Panc1 (cell line): ENCODE data around the gene PNMA6E. TPM values are rescaled to one million over a fixed set of nuclear protein-coding genes. Genes with fewer than 3 reads are reported as not detected.

Experiments
- ATAC-seq: fragments of 200-7000 bp; cut with Tn5 transposase; 2 replicates; pipeline ENCODE4 v1.9.1; 2020; ENCODE audit warnings: mild to moderate bottlenecking, moderate library complexity
- BruUV-seq: library from RNA; stranded (reverse); fragments of 400-500 nt; replicated peaks from 2 replicates; lab custom pipeline; 2021; lab: Mats Ljungman, UMichigan
- CTCF ChIA-PET: fragments of 300-600 bp; sonication (Branson Sonifier 250); formaldehyde crosslinking; loops from one replicate; lab custom pipeline; 2022; ENCODE audit warnings: antibody characterized with exemption; lab: Charles Lee
- POLR2A ChIA-PET: fragments of 300-600 bp; sonication (Branson Sonifier 250); formaldehyde crosslinking; loops from one replicate; lab custom pipeline; 2022; ENCODE audit warnings: antibody characterized with exemption; lab: Charles Lee
- DNase-seq: peaks from one replicate; pipeline ENCODE4 v3.0.0-alpha.2; 2010; ENCODE audit warnings: low read depth, low spot score
- H3K27ac ChIP-seq: 2 replicates; pipeline ENCODE4 v1.5.1; 2011; ENCODE audit warnings: mild to moderate bottlenecking, low read length, inconsistent platforms
- H3K27me3 ChIP-seq: fragments of 200-500 bp; sonication (Bioruptor generic); 2 replicates; pipeline ENCODE4 v1.6.0; 2014; ENCODE audit warnings: low read length, inconsistent platforms; ENCODE audit not compliant: control insufficient read depth, insufficient read depth
- H3K36me3 ChIP-seq: fragments of 200-500 bp; sonication (Bioruptor generic); 2 replicates; pipeline ENCODE4 v1.5.1; 2014; ENCODE audit warnings: inconsistent platforms, mild to moderate bottlenecking, low read length, moderate library complexity; ENCODE audit not compliant: control insufficient read depth, insufficient read depth
- H3K4me1 ChIP-seq: 2 replicates; pipeline ENCODE4 v1.5.1; 2011; ENCODE audit warnings: inconsistent platforms, mild to moderate bottlenecking, low read length, moderate library complexity; ENCODE audit not compliant: control insufficient read depth, insufficient read depth
- H3K4me3 ChIP-seq, 2 experiments: 2 replicates each; pipeline ENCODE4 v1.5.1; 2011 to 2012; ENCODE audit warnings: low read depth in 2 of 2, low read length in 2 of 2, mild to moderate bottlenecking in 2 of 2, inconsistent platforms in 1 of 2, moderate library complexity in 1 of 2
- H3K9me3 ChIP-seq: fragments of 200-500 bp; sonication (Bioruptor generic); 2 replicates; pipeline ENCODE4 v1.5.1; 2014; ENCODE audit warnings: low read depth, mild to moderate bottlenecking, inconsistent platforms, low read length, moderate library complexity; ENCODE audit not compliant: control insufficient read depth, insufficient read depth
- POLR2AphosphoS5 ChIP-seq: IDR thresholded peaks from 2 replicates; pipeline ENCODE4 v1.6.1; 2012; ENCODE audit warnings: mild to moderate bottlenecking, low read depth, low read length, moderate library complexity
- SIN3A ChIP-seq: IDR thresholded peaks from 2 replicates; pipeline ENCODE4 v1.6.1; 2012; ENCODE audit warnings: low read depth, mild to moderate bottlenecking, low read length, moderate library complexity, borderline replicate concordance; ENCODE audit not compliant: insufficient read depth
- TCF7L2 ChIP-seq: IDR thresholded peaks from 2 replicates; pipeline ENCODE4 v1.6.1; 2011; ENCODE audit warnings: mild to moderate bottlenecking, low read depth, low read length, inconsistent platforms
- in situ Hi-C: cut with HindIII; loops from 2 replicates; pipeline ENCODE4 v1.10.0; 2016; ENCODE audit warnings: low sequenced_read_pairs, low pct_unique_long_range_greater_than_20kb
- intact Hi-C: fragments of 100-400 bp; cut with micrococcal nuclease; formaldehyde crosslinking; loops from one replicate; pipeline ENCODE4 v1.10.0; 2022; ENCODE audit not compliant: unreplicated experiment
- total RNA-seq: library from RNA; stranded (reverse); gene quantifications from one replicate; pipeline ENCODE4 v1.2.1, GENCODE V29; 2021; ENCODE audit not compliant: unreplicated experiment
- TF ChIP-seq, protein P1 (sequence below), 2 experiments: IDR thresholded peaks; 2 replicates each; pipeline ENCODE4 v1.6.1; 2011 to 2012; ENCODE audit warnings: low read depth in 2 of 2, control low read depth in 1 of 2, low read length in 1 of 2, mild to moderate bottlenecking in 1 of 2, moderate library complexity in 1 of 2; ENCODE audit not compliant: insufficient read depth in 1 of 2
- TF ChIP-seq, protein P2 (sequence below): fragments of 450-650 bp; IDR thresholded peaks from 2 replicates; pipeline ENCODE4 v1.5.1; 2017; ENCODE audit warnings: mild to moderate bottlenecking

The PNMA6E gene
- total RNA-seq, 1 experiment from 2014 or later, result not detected

DNA sequence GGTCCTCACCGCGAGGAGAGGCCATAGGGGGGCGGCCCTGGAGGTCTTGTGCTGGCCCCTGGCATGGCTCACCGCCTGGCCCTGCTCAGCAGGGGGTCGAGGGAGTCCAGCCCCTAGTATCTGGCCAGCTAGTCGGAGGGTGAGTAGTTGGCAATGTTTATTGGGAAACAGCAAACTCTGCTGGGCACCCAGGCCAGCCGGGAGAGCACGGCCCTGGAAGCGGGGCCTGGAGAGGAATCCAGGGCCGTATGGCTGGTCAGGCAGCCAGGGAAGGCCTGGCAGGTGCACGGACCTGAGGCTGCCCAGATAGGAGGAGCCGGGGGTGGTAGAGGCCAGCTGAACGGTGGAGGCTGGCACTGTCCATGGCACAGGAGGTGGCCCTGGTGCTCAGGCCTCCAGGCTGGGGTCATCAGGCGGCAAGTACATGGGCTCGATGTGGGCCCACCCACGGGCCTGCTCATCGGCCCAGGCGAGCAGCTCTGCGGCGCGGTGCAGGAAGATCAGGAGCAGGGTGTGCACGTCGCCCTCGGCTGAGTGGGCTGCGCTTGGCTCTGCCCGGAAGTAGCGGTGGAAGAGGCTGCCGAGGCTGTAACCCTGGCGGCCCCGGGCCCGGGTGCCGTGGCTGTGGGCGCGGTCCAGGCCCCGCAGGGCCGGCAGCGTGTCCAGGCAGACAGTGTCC is 43.3 kb upstream of the PNMA6E start:
- H3K4me1 ChIP-seq, result no peaks in the 10 kb centered on the region
- no peak overlapping the region for H3K4me3 ChIP-seq
- H3K27ac ChIP-seq, result no peak overlapping the region
- no TSS peak for BruUV-seq
- DNase-seq, result no peak
- ATAC-seq, result peak; percentile 28; the same call in 1 of the 2 replicates
- CTCF ChIA-PET, result no interaction called here
- H3K36me3 ChIP-seq, result no peaks in the 10 kb centered on the region
- H3K27me3 ChIP-seq, result no peaks in the 10 kb centered on the region
- intact Hi-C loops, result no loop called here
- no peaks in the 10 kb centered on the region for H3K9me3 ChIP-seq
- in situ Hi-C loops, result no loop called here
- POLR2A ChIA-PET, result no interaction called here
- TF ChIP-seq, protein P1, sequence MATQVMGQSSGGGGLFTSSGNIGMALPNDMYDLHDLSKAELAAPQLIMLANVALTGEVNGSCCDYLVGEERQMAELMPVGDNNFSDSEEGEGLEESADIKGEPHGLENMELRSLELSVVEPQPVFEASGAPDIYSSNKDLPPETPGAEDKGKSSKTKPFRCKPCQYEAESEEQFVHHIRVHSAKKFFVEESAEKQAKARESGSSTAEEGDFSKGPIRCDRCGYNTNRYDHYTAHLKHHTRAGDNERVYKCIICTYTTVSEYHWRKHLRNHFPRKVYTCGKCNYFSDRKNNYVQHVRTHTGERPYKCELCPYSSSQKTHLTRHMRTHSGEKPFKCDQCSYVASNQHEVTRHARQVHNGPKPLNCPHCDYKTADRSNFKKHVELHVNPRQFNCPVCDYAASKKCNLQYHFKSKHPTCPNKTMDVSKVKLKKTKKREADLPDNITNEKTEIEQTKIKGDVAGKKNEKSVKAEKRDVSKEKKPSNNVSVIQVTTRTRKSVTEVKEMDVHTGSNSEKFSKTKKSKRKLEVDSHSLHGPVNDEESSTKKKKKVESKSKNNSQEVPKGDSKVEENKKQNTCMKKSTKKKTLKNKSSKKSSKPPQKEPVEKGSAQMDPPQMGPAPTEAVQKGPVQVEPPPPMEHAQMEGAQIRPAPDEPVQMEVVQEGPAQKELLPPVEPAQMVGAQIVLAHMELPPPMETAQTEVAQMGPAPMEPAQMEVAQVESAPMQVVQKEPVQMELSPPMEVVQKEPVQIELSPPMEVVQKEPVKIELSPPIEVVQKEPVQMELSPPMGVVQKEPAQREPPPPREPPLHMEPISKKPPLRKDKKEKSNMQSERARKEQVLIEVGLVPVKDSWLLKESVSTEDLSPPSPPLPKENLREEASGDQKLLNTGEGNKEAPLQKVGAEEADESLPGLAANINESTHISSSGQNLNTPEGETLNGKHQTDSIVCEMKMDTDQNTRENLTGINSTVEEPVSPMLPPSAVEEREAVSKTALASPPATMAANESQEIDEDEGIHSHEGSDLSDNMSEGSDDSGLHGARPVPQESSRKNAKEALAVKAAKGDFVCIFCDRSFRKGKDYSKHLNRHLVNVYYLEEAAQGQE (IDR thresholded peaks at IDR 0.05; ENCODE audit: insufficient read depth in 1 of 2, low read depth in 2 of 2, low read length in 1 of 2), result no peak
- TF ChIP-seq SIN3A, result no peak
- TF ChIP-seq, protein P2, sequence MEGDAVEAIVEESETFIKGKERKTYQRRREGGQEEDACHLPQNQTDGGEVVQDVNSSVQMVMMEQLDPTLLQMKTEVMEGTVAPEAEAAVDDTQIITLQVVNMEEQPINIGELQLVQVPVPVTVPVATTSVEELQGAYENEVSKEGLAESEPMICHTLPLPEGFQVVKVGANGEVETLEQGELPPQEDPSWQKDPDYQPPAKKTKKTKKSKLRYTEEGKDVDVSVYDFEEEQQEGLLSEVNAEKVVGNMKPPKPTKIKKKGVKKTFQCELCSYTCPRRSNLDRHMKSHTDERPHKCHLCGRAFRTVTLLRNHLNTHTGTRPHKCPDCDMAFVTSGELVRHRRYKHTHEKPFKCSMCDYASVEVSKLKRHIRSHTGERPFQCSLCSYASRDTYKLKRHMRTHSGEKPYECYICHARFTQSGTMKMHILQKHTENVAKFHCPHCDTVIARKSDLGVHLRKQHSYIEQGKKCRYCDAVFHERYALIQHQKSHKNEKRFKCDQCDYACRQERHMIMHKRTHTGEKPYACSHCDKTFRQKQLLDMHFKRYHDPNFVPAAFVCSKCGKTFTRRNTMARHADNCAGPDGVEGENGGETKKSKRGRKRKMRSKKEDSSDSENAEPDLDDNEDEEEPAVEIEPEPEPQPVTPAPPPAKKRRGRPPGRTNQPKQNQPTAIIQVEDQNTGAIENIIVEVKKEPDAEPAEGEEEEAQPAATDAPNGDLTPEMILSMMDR, result no peak
- no peak for TF ChIP-seq TCF7L2
- TF ChIP-seq POLR2AphosphoS5, result no peak

DNA sequence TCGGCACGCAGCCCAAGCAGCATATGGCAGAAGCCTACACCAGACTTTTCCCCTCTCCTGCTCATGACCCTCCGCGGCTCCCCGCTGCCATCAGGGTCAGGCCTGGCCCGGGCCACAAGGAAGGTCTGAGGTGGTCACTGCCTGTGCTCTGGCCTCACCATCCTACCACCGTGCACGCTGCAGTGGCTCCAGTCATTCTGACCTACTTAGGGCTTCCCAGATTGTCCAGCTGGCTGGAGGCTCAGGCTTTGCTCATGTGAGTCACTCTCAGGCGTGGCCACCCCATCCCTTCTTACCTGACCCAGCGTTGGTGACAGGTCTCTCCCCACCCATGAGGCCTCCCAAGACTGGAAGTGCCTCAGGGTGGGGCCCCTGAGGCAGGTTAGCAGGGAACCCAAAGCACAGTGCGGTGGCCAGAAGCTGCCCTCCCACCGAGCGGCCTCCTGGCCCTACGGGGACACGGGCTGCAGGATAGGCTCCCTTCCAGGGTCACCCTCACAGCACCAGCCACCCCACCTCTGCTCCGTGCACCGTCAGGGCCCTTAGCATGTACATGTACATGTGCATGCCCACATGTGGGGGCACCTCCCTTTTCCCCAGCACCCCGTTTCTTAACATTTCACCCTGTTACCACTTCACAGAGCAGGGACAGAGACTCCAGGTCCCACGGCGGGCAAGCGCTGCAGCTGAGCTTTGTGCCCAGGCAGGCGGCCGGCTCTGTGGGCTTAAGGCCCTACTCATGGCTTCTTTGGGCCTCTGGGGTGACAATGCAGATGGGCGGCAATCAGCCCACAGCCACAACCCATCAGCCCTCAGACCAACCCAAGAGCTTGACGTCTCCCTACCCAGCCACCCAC is 42.6 kb upstream of the PNMA6E start:
- H3K9me3 ChIP-seq, result no peaks in the 10 kb centered on the region
- in situ Hi-C loops (no loop called here), intact Hi-C loops (no loop called here)
- ATAC-seq (peak; percentile 31), DNase-seq (no peak)
- CTCF ChIA-PET, result interaction anchor here (0.6 kb wide), 1 partner anchor 396 kb away, joined by 3 read pairs; no protein-coding TSS in a partner anchor
- TF ChIP-seq POLR2AphosphoS5, result no peak
- no peak for TF ChIP-seq SIN3A
- TF ChIP-seq, protein P2, result no peak
- TF ChIP-seq TCF7L2, result no peak
- TF ChIP-seq, protein P1 (IDR thresholded peaks at IDR 0.05; ENCODE audit: insufficient read depth in 1 of 2, low read depth in 2 of 2, low read length in 1 of 2), result no peak
- no TSS peak for BruUV-seq
- no peaks in the 10 kb centered on the region for H3K4me1 ChIP-seq
- H3K27me3 ChIP-seq, result no peaks in the 10 kb centered on the region
- no peak overlapping the region for H3K4me3 ChIP-seq
- H3K36me3 ChIP-seq, result no peaks in the 10 kb centered on the region
- POLR2A ChIA-PET, result no interaction called here
- H3K27ac ChIP-seq, result no peak overlapping the region
